ENCODE data around the gene PSMA7. TPM values are rescaled to one million over a fixed set of nuclear protein-coding genes. Genes with fewer than 3 reads are reported as not detected.
A peak's percentile ranks its signal among the peaks of the same experiment; 100 is the strongest.

Gene PSMA7
- total RNA-seq, 2 donors from 2014 or later = 144 to 158 TPM

DNA sequence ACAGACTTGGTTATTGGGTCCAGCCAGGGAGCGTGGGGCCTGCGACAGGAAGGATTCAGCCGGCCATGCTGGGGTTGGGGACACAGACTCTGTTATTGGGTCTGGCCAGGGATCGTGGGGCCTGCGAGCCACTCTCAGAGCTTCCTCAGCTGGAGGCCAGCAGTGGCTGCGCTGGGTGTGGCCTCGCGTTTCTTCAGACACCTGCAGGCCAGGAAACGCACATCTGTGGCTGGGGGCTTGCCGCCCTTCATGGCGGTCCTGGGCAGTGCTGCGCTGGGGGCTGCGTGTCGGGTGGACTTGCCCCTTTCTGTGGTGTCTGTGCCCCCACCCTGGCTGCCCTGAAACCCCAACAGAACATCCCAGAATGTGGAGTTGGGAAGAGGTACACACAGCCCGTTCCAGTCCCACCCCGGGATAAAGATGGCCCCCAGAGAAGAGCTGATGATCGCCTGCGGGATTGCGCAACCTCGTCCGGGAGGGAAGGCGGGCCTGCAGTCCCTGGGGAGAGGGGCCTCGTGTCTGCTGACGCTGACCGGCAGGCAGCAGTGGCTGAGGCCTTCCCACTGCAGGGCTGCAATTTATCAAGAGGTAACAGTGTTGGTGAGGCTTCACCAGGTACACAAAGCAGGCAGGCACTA lies 22.7 kb upstream of the PSMA7 start:
- Mint-ChIP-seq H3K36me3 (ENCODE audit: low read depth) (peaks cover 2% of the 10 kb centered on the region), H3K4me1 (no peaks in the 10 kb centered on the region), H3K4me3 (no peak overlapping the region), H3K27me3 (no peaks in the 10 kb centered on the region), H3K27ac (no peak overlapping the region)
- no peak for ATAC-seq
- H3K9me3 ChIP-seq (ENCODE audit: control insufficient read depth, low read length, poor library complexity, severe bottlenecking) = no peaks in the 10 kb centered on the region
- peak in 1 of 3 donors; percentile 6 for DNase-seq

DNA sequence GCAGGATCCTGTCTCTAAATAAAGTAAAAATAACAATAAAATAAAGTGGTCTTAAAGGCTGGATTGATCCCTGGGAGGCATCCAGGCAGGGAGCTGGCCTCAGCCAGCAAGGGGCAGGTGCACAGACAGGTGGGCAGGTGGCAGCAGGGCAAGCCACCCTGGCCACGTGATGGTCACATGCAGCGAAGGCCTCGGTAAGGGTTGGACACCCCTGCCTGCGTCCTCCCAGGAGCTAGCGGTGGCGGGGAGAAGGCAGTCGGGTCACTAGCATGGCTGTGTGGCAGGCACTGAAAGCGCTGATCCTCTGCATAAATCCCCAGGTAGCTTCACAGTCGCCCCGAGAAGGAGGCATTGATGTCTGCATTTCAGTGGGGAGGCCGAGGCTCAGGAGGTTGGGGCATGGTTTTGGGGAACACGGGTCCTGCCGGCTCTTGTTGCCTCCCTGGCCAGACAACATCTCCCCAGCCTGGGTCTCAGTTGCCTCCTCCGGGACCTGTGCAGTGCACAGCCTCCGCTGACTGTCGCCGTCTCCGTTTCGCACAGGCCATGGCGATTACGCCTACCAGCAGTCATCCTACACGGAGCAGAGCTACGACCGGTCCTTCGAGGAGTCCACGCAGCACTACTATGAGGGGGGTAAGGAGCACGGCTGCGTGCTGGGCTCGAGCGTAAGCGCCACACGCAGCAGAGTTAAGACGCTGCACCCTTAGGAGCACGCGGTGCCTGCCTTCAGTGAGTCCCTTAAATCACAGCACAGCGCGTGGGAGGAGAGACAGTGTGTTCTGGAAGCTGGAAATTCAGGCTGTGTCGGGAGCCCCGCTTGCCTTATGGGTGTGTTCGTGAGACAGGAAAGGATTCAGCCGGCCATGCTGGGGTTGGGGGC lies 21.9 kb upstream of the PSMA7 start:
- no peaks in the 10 kb centered on the region for H3K9me3 ChIP-seq (ENCODE audit: control insufficient read depth, low read length, poor library complexity, severe bottlenecking)
- H3K27me3 Mint-ChIP-seq = no peaks in the 10 kb centered on the region
- ATAC-seq = no peak
- no peaks in the 10 kb centered on the region for H3K4me1 Mint-ChIP-seq
- peaks cover 2% of the 10 kb centered on the region for H3K36me3 Mint-ChIP-seq (ENCODE audit: low read depth)
- peak in 1 of 3 donors; percentile 3 for DNase-seq
- no peak overlapping the region for H3K4me3 Mint-ChIP-seq
- no peak overlapping the region for H3K27ac Mint-ChIP-seq

DNA sequence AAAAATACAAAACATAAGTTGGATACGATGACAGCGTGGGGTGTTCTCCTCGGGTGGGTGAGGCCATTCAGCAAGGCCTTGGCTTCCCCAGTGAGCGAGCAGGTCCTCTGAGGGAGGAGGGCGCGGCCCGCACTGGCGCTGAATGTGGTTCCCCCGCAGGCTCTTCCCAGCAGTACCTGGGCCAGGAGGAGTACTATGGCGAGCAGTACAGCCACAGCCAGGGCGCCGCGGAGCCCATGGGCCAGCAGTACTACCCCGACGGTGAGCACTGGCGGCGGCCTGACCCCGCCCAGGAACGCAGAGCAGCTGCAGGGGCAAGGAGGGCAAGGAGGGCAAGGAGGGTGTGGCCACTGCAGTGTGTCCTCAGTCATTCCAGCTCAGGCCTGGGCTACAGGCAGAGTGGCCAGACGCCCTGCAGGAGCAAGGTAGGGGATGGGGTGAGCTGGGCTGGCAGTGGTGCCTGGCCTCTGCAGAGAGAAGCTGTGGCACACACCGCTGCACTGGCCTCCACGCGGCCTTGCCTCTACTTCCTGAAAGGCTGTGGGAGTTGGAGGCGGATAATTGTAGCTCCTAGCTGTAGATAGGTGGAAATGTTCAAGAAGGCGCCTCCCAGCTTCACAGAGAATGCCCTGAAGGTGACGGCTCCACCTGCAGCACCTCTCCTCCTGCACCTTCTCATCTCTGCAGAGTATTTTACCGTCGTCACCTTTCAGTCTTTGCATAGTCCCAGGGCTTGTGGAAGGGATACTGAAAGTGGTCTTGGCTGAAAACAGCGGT lies 21.0 kb upstream of the PSMA7 start:
- Mint-ChIP-seq H3K4me1 (peaks cover 5% of the 10 kb centered on the region), H3K27me3 (no peaks in the 10 kb centered on the region), H3K27ac (no peak overlapping the region)

GRCh38 chr20:62163485-62163865 lies 20.3 kb upstream of the PSMA7 start:
- H3K4me3 Mint-ChIP-seq = no peak overlapping the region
- H3K36me3 Mint-ChIP-seq (ENCODE audit: low read depth) = peaks cover 2% of the 10 kb centered on the region
- ATAC-seq (no peak), DNase-seq (no peak)
- no peaks in the 10 kb centered on the region for H3K9me3 ChIP-seq (ENCODE audit: control insufficient read depth, low read length, poor library complexity, severe bottlenecking)
- no peak overlapping the region for H3K27ac Mint-ChIP-seq
- H3K27me3 Mint-ChIP-seq = no peaks in the 10 kb centered on the region
- peaks cover 5% of the 10 kb centered on the region for H3K4me1 Mint-ChIP-seq

More for the DNA sequence above, 21.0 kb upstream of the PSMA7 start:
- DNase-seq (no peak), ATAC-seq (no peak)
- no peak overlapping the region for H3K4me3 Mint-ChIP-seq
- no peaks in the 10 kb centered on the region for H3K9me3 ChIP-seq (ENCODE audit: control insufficient read depth, low read length, poor library complexity, severe bottlenecking)
- peaks cover 2% of the 10 kb centered on the region for H3K36me3 Mint-ChIP-seq (ENCODE audit: low read depth)

DNA sequence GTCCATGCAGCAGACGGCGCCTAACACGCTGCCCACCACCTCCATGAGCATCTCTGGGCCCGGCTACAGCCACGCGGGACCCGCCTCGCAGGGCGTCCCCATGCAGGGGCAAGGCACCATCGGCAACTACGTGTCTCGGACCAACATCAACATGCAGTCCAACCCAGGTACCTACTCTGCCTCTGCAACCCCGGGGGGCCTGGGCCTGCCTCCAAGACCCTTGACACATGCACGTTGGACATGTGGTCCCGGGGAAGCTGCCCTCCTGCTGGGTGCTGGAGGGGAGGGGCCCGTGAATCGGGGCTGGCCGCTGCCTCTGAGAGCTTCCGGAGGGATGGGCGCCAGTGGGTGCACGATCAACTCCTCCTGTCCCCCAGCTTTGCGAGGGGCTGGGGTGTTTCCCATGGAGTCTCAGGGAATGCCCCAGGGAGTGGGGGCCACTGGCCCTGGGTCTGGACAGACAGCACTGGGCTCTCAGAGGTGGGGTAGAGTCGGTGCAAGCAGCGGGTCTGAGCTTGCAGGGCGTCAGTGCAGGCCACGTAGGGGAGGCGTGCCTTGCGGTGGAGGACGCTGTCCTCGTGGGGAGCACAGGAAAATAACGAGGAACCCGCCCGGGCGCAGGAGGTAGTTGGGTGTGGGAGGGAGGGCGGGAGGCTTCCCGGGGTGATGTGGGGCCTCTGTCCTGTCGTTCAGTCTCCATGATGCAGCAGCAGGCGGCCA lies 19.7 kb upstream of the PSMA7 start:
- no peaks in the 10 kb centered on the region for H3K27me3 Mint-ChIP-seq

GRCh38 chr20:62161347-62161746 lies 18.2 kb upstream of the PSMA7 start:
- Mint-ChIP-seq H3K36me3 (ENCODE audit: low read depth) (peaks cover 2% of the 10 kb centered on the region), H3K4me3 (no peak overlapping the region), H3K4me1 (peaks cover 7% of the 10 kb centered on the region), H3K27me3 (no peaks in the 10 kb centered on the region), H3K27ac (peak overlapping the region; percentile 47)
- no peak for DNase-seq
- no peak for ATAC-seq
- no peaks in the 10 kb centered on the region for H3K9me3 ChIP-seq (ENCODE audit: control insufficient read depth, low read length, poor library complexity, severe bottlenecking)

More for the DNA sequence above, 19.7 kb upstream of the PSMA7 start:
- ATAC-seq (no peak), DNase-seq (no peak)
- H3K4me1 Mint-ChIP-seq = peaks cover 5% of the 10 kb centered on the region
- H3K9me3 ChIP-seq (ENCODE audit: control insufficient read depth, low read length, poor library complexity, severe bottlenecking) = no peaks in the 10 kb centered on the region
- peaks cover 2% of the 10 kb centered on the region for H3K36me3 Mint-ChIP-seq (ENCODE audit: low read depth)
- H3K27ac Mint-ChIP-seq = no peak overlapping the region
- H3K4me3 Mint-ChIP-seq = no peak overlapping the region

GRCh38 chr20:62160876-62161275 lies 17.7 kb upstream of the PSMA7 start:
- DNase-seq (no peak), ATAC-seq (no peak)
- Mint-ChIP-seq H3K4me3 (no peak overlapping the region), H3K27me3 (no peaks in the 10 kb centered on the region), H3K4me1 (peaks cover 11% of the 10 kb centered on the region), H3K27ac (no peak overlapping the region), H3K36me3 (ENCODE audit: low read depth) (peaks cover 2% of the 10 kb centered on the region)
- no peaks in the 10 kb centered on the region for H3K9me3 ChIP-seq (ENCODE audit: control insufficient read depth, low read length, poor library complexity, severe bottlenecking)

DNA sequence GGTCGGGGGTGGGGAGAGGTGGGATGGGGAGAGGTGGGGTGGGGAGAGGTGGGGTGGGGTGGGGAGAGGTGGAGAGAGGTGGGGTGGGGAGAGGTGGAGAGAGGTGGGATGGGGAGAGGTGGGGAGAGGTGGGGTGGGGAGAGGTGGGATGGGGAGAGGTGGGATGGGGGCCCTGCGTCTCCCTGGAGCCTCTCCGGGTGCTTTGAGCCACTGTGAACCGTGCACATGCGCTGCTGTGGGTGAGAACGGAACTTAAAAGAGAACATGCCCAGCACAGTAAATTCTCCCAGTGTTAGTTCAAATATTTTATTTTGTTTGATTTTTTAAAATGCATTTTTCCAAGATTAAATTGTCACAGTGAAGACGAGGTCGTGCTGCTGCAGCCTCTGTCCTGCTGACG lies 17.1 kb upstream of the PSMA7 start:
- H3K27me3 Mint-ChIP-seq = no peaks in the 10 kb centered on the region
- H3K4me1 Mint-ChIP-seq = peaks cover 14% of the 10 kb centered on the region
- H3K36me3 Mint-ChIP-seq (ENCODE audit: low read depth) = peaks cover 2% of the 10 kb centered on the region
- H3K9me3 ChIP-seq (ENCODE audit: control insufficient read depth, low read length, poor library complexity, severe bottlenecking) = no peaks in the 10 kb centered on the region
- ATAC-seq (no peak), DNase-seq (no peak)
- H3K27ac Mint-ChIP-seq = no peak overlapping the region
- no peak overlapping the region for H3K4me3 Mint-ChIP-seq

- Mint-ChIP-seq H3K36me3 (ENCODE audit: low read depth) (peaks cover 3% of the 10 kb centered on the region), H3K27me3 (no peaks in the 10 kb centered on the region), H3K4me1 (peaks cover 14% of the 10 kb centered on the region), H3K4me3 (peak overlapping the region; percentile 41), H3K27ac (peak overlapping the region; percentile 62)
- ATAC-seq = peak; percentile 26
- no peak for DNase-seq
- H3K9me3 ChIP-seq (ENCODE audit: control insufficient read depth, low read length, poor library complexity, severe bottlenecking) = no peaks in the 10 kb centered on the region
Measured at GRCh38 chr20:62159839-62160238, 16.6 kb upstream of the PSMA7 start.

DNA sequence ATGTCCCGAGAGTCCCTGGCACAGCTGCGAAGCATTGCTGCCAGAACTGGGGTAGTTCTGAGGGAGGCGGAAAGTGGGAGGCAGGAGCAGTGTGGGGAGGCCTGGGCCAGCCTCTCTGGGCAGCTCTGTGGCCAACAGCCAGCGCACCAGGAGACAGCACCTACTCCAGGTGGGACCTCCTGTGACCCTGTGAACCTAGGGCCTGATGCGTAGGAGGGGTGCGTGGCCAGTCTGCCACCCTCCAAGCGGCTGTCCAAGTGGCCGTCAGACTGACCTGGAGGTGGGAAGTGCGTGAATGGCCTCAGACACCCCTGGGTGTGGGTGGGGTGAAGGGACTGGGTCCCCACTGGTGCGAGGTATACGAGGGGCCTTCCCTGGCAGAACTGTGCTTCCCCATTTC lies 15.9 kb upstream of the PSMA7 start:
- no peaks in the 10 kb centered on the region for H3K27me3 Mint-ChIP-seq
- H3K4me3 Mint-ChIP-seq = no peak overlapping the region
- peaks cover 6% of the 10 kb centered on the region for H3K36me3 Mint-ChIP-seq (ENCODE audit: low read depth)
- H3K27ac Mint-ChIP-seq = no peak overlapping the region
- no peaks in the 10 kb centered on the region for H3K9me3 ChIP-seq (ENCODE audit: control insufficient read depth, low read length, poor library complexity, severe bottlenecking)
- peaks cover 14% of the 10 kb centered on the region for H3K4me1 Mint-ChIP-seq
- ATAC-seq (no peak), DNase-seq (no peak)

- Mint-ChIP-seq H3K27ac (no peak overlapping the region), H3K4me1 (peaks cover 14% of the 10 kb centered on the region), H3K36me3 (ENCODE audit: low read depth) (peaks cover 7% of the 10 kb centered on the region), H3K4me3 (no peak overlapping the region), H3K27me3 (no peaks in the 10 kb centered on the region)
- ATAC-seq = no peak
- no peak for DNase-seq
- H3K9me3 ChIP-seq (ENCODE audit: control insufficient read depth, low read length, poor library complexity, severe bottlenecking) = no peaks in the 10 kb centered on the region
Measured at GRCh38 chr20:62158541-62158940, 15.3 kb upstream of the PSMA7 start.

GRCh38 chr20:62158088-62158400 lies 14.8 kb upstream of the PSMA7 start:
- Mint-ChIP-seq H3K36me3 (ENCODE audit: low read depth) (peaks cover 7% of the 10 kb centered on the region), H3K4me3 (no peak overlapping the region), H3K4me1 (peaks cover 14% of the 10 kb centered on the region), H3K27ac (no peak overlapping the region), H3K27me3 (no peaks in the 10 kb centered on the region)
- no peak for ATAC-seq
- no peaks in the 10 kb centered on the region for H3K9me3 ChIP-seq (ENCODE audit: control insufficient read depth, low read length, poor library complexity, severe bottlenecking)
- DNase-seq = no peak

Measured in T-helper 17 cell (primary cell).